GM19351 (cell line): ENCODE data around the gene ARHGEF4.

Experiments used
- ATAC-seq: cut with Tn5 transposase; IDR thresholded peaks from one replicate; pipeline ENCODE4 v1.9.1; 2021; ENCODE audit warnings: mild to moderate bottlenecking, moderate library complexity; ENCODE audit not compliant: unreplicated experiment

Gene ARHGEF4

GRCh38 chr2:130834091-130834930, 2.4 kb upstream of the ARHGEF4 start:
- ATAC-seq = no peak

- no peak for ATAC-seq
Observed at GRCh38 chr2:130834931-130835765, 1.6 kb upstream of the ARHGEF4 start.

GRCh38 chr2:130835766-130836015, 1.0 kb upstream of the ARHGEF4 start:
- ATAC-seq = no peak

- ATAC-seq = peak; percentile 27
Observed at GRCh38 chr2:130837175-130837810, 579 bp downstream of the ARHGEF4 start.

GRCh38 chr2:130837811-130838565, 1.3 kb downstream of the ARHGEF4 start:
- ATAC-seq = no peak

GRCh38 chr2:130839011-130839780, 2.5 kb downstream of the ARHGEF4 start:
- ATAC-seq = no peak

GRCh38 chr2:130840506-130840905, 3.8 kb downstream of the ARHGEF4 start:
- no peak for ATAC-seq

GRCh38 chr2:130841741-130842365, 5.1 kb downstream of the ARHGEF4 start:
- ATAC-seq = no peak

GRCh38 chr2:130842770-130843169, 6.1 kb downstream of the ARHGEF4 start:
- no peak for ATAC-seq

GRCh38 chr2:130843321-130843985, 6.7 kb downstream of the ARHGEF4 start:
- no peak for ATAC-seq

GRCh38 chr2:130844161-130844560, 7.4 kb downstream of the ARHGEF4 start:
- ATAC-seq = no peak

- ATAC-seq = no peak
Observed at GRCh38 chr2:130845505-130846085, 8.9 kb downstream of the ARHGEF4 start.

- no peak for ATAC-seq
Observed at GRCh38 chr2:130846233-130846632, 9.5 kb downstream of the ARHGEF4 start.

GRCh38 chr2:130846686-130847375, 10.1 kb downstream of the ARHGEF4 start:
- no peak for ATAC-seq

GRCh38 chr2:130847776-130848525, 11.2 kb downstream of the ARHGEF4 start:
- ATAC-seq = no peak

GRCh38 chr2:130848526-130849210, 12.0 kb downstream of the ARHGEF4 start:
- no peak for ATAC-seq
